Suprapubic skin (tissue), 4 donors: ENCODE data around the gene RBMS3. TPM values are rescaled to one million over a fixed set of nuclear protein-coding genes. Genes with fewer than 3 reads are reported as not detected.
"Not testable (repeated sequence)": the region's sequence is repeated elsewhere in the genome, so short reads cannot be mapped to it uniquely, and the experiment has no call there.

Experiments
- DNase-seq, 2 donors: peaks; one replicate each; pipeline ENCODE4 v3.0.0-alpha.2; 2019; ENCODE audit warnings: low spot score in 2 of 2
- H3K27ac ChIP-seq: fragments of 200-600 bp; sonication (generic); one replicate; pipeline ENCODE4 v1.5.1; 2019
- H3K27me3 ChIP-seq: fragments of 200-600 bp; sonication (generic); one replicate; pipeline ENCODE4 v1.5.1; 2019
- H3K36me3 ChIP-seq: fragments of 200-600 bp; sonication (generic); one replicate; pipeline ENCODE4 v1.5.1; 2019
- H3K4me1 ChIP-seq: fragments of 200-600 bp; sonication (generic); one replicate; pipeline ENCODE4 v1.5.1; 2019
- H3K4me3 ChIP-seq: fragments of 200-600 bp; sonication (generic); one replicate; pipeline ENCODE4 v1.5.1; 2019; ENCODE audit warnings: mild to moderate bottlenecking
- H3K9me3 ChIP-seq: fragments of 200-600 bp; sonication (generic); one replicate; pipeline ENCODE4 v1.5.1; 2019
- EP300 ChIP-seq: sonication (generic); formaldehyde crosslinking; IDR thresholded peaks from one replicate; pipeline ENCODE4 v1.6.1; 2017; ENCODE audit warnings: antibody characterized with exemption
- POLR2A ChIP-seq, 2 donors: fragments of 450-650 bp; IDR thresholded peaks; one replicate each; pipeline ENCODE4 v1.6.1; 2017; ENCODE audit warnings: antibody characterized with exemption in 2 of 2, mild to moderate bottlenecking in 2 of 2, moderate library complexity in 2 of 2
- POLR2AphosphoS5 ChIP-seq, 3 donors: sonication (generic); formaldehyde crosslinking; IDR thresholded peaks; one replicate each; pipeline ENCODE4 v1.6.1; 2017; ENCODE audit warnings: antibody characterized with exemption in 3 of 3
- WGBS: methylation state at CpG from one replicate; pipeline ENCODE4 v1.1.5; 2018; 5-methylcytosine and 5-hydroxymethylcytosine counted together
- total RNA-seq, 4 donors: library from RNA; depleted of rRNA; stranded (reverse); fragments of >200 nt; gene quantifications; one replicate each; pipeline ENCODE4 v1.1.0, GENCODE V29; 2016
- TF ChIP-seq, protein P1 (sequence below), 2 donors: fragments of 200-600 bp in 1 of 2; fragments of 450-650 bp in 1 of 2; sonication (generic) in 1 of 2; IDR thresholded peaks; one replicate each; pipeline ENCODE4 v1.5.1; 2016 to 2019; ENCODE audit warnings: antibody characterized with exemption in 2 of 2, mild to moderate bottlenecking in 1 of 2, moderate library complexity in 1 of 2

The RBMS3 gene
- total RNA-seq, 4 donors from 2014 or later = 7.7 to 23.4 (median 11.9) TPM

DNA sequence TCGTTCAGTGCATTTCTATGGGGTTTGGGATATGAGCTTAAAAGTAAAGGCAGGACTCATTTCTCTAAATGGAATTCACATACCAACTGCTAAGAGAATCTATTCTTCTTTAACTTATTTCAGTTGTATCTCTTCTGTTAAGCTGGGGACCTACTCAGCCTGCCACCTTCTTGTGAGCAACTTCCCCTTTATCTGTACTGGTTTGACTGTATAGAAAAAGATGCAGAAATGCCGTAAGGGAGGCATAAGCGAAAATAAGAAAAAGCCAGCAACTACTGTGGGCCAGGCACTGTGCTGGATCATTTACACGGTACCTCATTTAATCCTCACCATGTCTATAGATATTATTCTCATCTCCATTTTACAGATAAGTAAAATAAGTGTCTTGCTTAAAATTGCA lies 38.4 kb downstream of the RBMS3 start:
- TF ChIP-seq, protein P1, sequence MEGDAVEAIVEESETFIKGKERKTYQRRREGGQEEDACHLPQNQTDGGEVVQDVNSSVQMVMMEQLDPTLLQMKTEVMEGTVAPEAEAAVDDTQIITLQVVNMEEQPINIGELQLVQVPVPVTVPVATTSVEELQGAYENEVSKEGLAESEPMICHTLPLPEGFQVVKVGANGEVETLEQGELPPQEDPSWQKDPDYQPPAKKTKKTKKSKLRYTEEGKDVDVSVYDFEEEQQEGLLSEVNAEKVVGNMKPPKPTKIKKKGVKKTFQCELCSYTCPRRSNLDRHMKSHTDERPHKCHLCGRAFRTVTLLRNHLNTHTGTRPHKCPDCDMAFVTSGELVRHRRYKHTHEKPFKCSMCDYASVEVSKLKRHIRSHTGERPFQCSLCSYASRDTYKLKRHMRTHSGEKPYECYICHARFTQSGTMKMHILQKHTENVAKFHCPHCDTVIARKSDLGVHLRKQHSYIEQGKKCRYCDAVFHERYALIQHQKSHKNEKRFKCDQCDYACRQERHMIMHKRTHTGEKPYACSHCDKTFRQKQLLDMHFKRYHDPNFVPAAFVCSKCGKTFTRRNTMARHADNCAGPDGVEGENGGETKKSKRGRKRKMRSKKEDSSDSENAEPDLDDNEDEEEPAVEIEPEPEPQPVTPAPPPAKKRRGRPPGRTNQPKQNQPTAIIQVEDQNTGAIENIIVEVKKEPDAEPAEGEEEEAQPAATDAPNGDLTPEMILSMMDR (IDR thresholded peaks at IDR 0.05) = no peak
- TF ChIP-seq POLR2AphosphoS5 (IDR thresholded peaks at IDR 0.05) (no peak), EP300 (no peak)
- 88% methylated on average over 4 of the region's 4 CpGs for WGBS
- H3K36me3 ChIP-seq = no peaks in the 10 kb centered on the region

DNA sequence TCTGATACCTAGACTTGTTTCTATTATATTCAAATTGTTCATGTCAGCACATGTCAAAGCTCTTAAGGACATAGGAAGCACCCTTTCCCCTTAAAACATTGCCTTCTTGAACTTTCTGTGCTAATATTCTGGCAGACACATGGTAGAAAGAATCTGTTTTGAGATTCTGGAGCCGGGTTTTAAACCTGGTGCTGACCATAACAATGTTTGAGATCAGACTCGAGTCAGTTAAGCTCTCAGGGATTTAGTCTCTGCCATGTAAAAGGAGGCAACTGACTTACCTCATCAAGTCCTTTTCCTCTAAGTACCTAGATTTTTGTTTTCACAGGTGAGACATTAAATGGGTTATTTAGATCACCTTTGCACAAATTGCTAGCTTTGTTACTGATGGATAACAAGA lies 38.9 kb downstream of the RBMS3 start:
- Histone ChIP-seq H3K36me3 (no peaks in the 10 kb centered on the region), H3K27ac (no peak overlapping the region), H3K9me3 (no peaks in the 10 kb centered on the region), H3K27me3 (no peaks in the 10 kb centered on the region), H3K4me1 (peaks cover 11% of the 10 kb centered on the region), H3K4me3 (no peak overlapping the region)
- 70% methylated on average over 2 of the region's 2 CpGs for WGBS
- TF ChIP-seq POLR2A (IDR thresholded peaks at IDR 0.05) = no peak
- TF ChIP-seq EP300 = no peak
- TF ChIP-seq POLR2AphosphoS5 (IDR thresholded peaks at IDR 0.05) = no peak
- TF ChIP-seq, protein P1 (IDR thresholded peaks at IDR 0.05) = no peak
- DNase-seq = no peak

More for the DNA sequence above, 38.4 kb downstream of the RBMS3 start:
- Histone ChIP-seq H3K4me3 (no peak overlapping the region), H3K27me3 (no peaks in the 10 kb centered on the region), H3K27ac (no peak overlapping the region), H3K9me3 (no peaks in the 10 kb centered on the region), H3K4me1 (peaks cover 16% of the 10 kb centered on the region)
- DNase-seq = no peak

DNA sequence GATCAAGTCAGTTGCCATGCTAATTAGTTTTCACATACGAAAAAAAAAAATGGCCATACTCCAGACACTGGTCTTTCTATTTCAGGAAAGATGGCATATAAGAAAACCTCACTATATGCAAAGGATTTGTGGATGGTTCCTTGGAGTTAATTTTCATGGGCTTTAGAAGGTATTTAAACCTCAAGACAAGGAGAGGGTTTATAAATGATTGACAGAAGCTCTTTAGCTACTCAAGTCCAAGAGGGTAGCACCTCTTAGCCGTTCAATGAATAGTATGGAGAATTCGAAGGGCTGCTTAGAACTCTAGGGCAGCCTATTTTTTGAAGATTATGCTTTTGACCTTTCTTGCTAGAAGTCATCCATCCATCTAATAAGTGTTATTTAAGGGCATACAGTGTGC lies 41.7 kb downstream of the RBMS3 start:
- H3K9me3 ChIP-seq = no peaks in the 10 kb centered on the region
- no peak overlapping the region for H3K4me3 ChIP-seq
- peaks cover 11% of the 10 kb centered on the region for H3K4me1 ChIP-seq
- H3K27ac ChIP-seq = no peak overlapping the region
- no peaks in the 10 kb centered on the region for H3K27me3 ChIP-seq
- no peak for DNase-seq
- H3K36me3 ChIP-seq = no peaks in the 10 kb centered on the region
- WGBS = 91% methylated on average over 3 of the region's 3 CpGs
- TF ChIP-seq EP300 (no peak), POLR2A (IDR thresholded peaks at IDR 0.05) (no peak), POLR2AphosphoS5 (IDR thresholded peaks at IDR 0.05) (no peak)
- TF ChIP-seq, protein P1 (IDR thresholded peaks at IDR 0.05) = no peak

DNA sequence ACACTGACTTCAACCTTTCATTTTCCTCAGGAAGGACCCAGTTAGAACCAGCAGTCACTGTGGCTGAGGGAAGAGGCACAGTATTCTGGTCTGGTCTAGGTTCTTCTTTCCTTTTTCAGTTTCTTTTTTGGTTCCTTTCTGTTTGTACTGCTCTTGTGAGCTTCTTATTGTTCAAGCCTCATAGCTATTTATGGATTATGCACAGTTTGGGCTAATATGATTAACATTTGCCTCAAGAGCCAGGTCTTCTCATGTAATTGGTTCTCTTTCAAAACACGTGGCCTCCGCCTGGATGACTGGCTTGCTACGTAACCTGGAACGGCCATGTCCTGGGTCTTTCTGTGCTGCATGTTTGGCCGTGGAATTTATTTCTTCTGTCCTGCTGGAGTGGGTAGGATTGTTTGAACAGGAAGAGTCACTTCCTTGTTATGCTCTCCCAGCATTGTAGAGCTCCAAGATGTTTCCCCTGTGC lies 43.3 kb downstream of the RBMS3 start:
- H3K27me3 ChIP-seq = no peaks in the 10 kb centered on the region
- no peaks in the 10 kb centered on the region for H3K9me3 ChIP-seq
- TF ChIP-seq, protein P1 (IDR thresholded peaks at IDR 0.05) = no peak
- no peak for TF ChIP-seq POLR2A (IDR thresholded peaks at IDR 0.05)
- no peak for TF ChIP-seq EP300
- no peak for TF ChIP-seq POLR2AphosphoS5 (IDR thresholded peaks at IDR 0.05)
- peak overlapping the region; percentile 5 for H3K4me3 ChIP-seq
- no peaks in the 10 kb centered on the region for H3K36me3 ChIP-seq
- DNase-seq = peak; percentile 66 to 79
- H3K4me1 ChIP-seq = peaks cover 8% of the 10 kb centered on the region
- 69% methylated on average over 5 of the region's 5 CpGs for WGBS
- peak overlapping the region; percentile 18 for H3K27ac ChIP-seq

DNA sequence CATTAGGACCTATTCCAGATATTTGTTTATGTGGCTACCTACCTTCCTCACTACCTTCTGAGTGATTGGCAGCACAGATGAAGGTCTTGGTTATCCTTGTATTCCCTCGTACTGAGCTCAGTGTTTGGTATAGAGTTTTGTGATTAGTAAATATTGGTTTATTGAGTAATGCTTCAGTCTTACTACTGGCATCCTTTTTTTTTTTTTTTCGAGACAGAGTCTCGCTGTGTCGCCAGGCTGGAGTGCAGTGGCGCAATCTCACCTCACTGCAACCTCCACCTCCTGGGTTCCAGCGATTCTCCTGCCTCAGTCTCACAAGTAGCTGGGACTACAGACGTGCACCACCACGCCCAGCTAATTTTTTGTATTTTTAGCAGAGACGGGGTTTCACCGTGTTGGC lies 45.7 kb downstream of the RBMS3 start:
- 91% methylated on average over 10 of the region's 10 CpGs for WGBS
- not testable (repeated sequence) for H3K27me3 ChIP-seq, H3K9me3 ChIP-seq, H3K4me3 ChIP-seq, H3K36me3 ChIP-seq, H3K27ac ChIP-seq, DNase-seq
- peaks cover 16% of the 10 kb centered on the region for H3K4me1 ChIP-seq
